ENCODE results near the gene LGR4. TPM values are rescaled to one million over a fixed set of nuclear protein-coding genes. Genes with fewer than 3 reads are reported as not detected.

The LGR4 gene
- total and polyA plus RNA-seq, 2 experiments from 2014 or later, result 22.6 to 99.6 TPM

GRCh38 chr11:27464909-27465308 is 7.7 kb downstream of the LGR4 start:
- Histone ChIP-seq H3K79me2 (replicated peaks; ENCODE audit: insufficient read depth) (peaks cover 100% of the 10 kb centered on the region), H3K4me1 (ENCODE audit: insufficient read depth) (peaks cover 74% of the 10 kb centered on the region), H3K27me3 (ENCODE audit: insufficient read depth) (no peaks in the 10 kb centered on the region), H3K4me3 (no peak overlapping the region), H3K27ac (ENCODE audit: low read depth) (peak overlapping the region; percentile 46), H3K9me2 (ENCODE audit: insufficient read depth) (no peaks in the 10 kb centered on the region), H2AFZ (no peak overlapping the region), H3K4me2 (peak overlapping the region; percentile 24; the same call in 1 of the 2 replicates), H3F3A (replicated peaks; ENCODE audit: low read depth) (no peaks in the 10 kb centered on the region), H3K36me3 (ENCODE audit: insufficient read depth) (no peaks in the 10 kb centered on the region), H4K20me1 (replicated peaks; ENCODE audit: insufficient read depth) (peaks cover 45% of the 10 kb centered on the region)
- no peaks in the 10 kb centered on the region for H3K9me3 Mint-ChIP-seq
- no peaks in the 10 kb centered on the region for H3K27me3 Mint-ChIP-seq (ENCODE audit: insufficient read depth, low read depth, poor library complexity)
- peaks cover 5% of the 10 kb centered on the region for H3K36me3 Mint-ChIP-seq (ENCODE audit: low read depth)
- ATAC-seq, result no peak
- no peak overlapping the region for H3K4me3 Mint-ChIP-seq
- H3K4me1 Mint-ChIP-seq, result peaks cover 60% of the 10 kb centered on the region
- TF ChIP-seq POLR2AphosphoS5 (IDR thresholded peaks at IDR 0.05; ENCODE audit: low read depth), result no peak
- TF ChIP-seq EZH2phosphoT487 (IDR thresholded peaks at IDR 0.05; ENCODE audit: unreplicated experiment), result no peak
- TF ChIP-seq CTCF (conservative IDR thresholded peaks at IDR 0.05; ENCODE audit: low read depth in 2 of 2), result no peak
- TF ChIP-seq ZNF114 (CRISPR knock-in tag; IDR thresholded peaks at IDR 0.05), result no peak
- TF ChIP-seq JUNB (IDR thresholded peaks at IDR 0.05; ENCODE audit: unreplicated experiment), result no peak
- TF ChIP-seq ZNF462 (CRISPR knock-in tag; IDR thresholded peaks at IDR 0.05), result no peak
- no peak for TF ChIP-seq NANOG (IDR thresholded peaks at IDR 0.05; ENCODE audit: borderline replicate concordance)
- no peak for TF ChIP-seq ZNF331 (CRISPR knock-in tag; IDR thresholded peaks at IDR 0.05; ENCODE audit: low read depth)
- TF ChIP-seq CREB1 (CRISPR knock-in tag; IDR thresholded peaks at IDR 0.05; ENCODE audit: low read depth), result no peak
- TF ChIP-seq REST (IDR thresholded peaks at IDR 0.05; ENCODE audit: unreplicated experiment), result no peak
- TF ChIP-seq STAT1 (IDR thresholded peaks at IDR 0.05; ENCODE audit: unreplicated experiment), result no peak
- TF ChIP-seq ETS1 (IDR thresholded peaks at IDR 0.05), result no peak
- TF ChIP-seq EZH2 (IDR thresholded peaks at IDR 0.05; ENCODE audit: low read depth, unreplicated experiment), result no peak
- 0 out of 2 replicates have a peak overlapping the region, but pooled peaks have one; percentile 61 for H3K27ac Mint-ChIP-seq
- no peak for DNase-seq (ENCODE audit: low spot score)

All from GM23338 (cell line).